Measurements from ENCODE around the gene KLHDC10.

DNA sequence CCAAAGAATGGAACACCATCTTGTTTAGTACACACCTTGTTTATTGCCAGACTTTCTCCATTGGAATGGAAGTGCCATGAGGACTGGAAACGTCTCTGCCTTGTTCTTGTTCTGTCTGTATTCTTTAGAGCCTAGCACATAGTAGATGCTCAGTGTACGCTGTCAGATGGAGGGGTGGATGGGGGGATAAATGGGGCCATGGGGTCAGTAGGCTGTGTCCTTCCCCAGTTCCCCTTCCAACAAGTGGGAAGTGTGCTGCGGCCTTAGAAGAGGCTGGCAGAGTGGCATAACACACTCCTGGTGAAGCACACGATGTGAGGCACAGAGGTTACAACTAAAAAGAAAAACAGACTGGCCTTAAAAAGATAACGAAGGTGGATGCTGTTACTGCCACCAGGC, 73.0 kb downstream of the KLHDC10 start:
- TF ChIP-seq, protein P1, sequence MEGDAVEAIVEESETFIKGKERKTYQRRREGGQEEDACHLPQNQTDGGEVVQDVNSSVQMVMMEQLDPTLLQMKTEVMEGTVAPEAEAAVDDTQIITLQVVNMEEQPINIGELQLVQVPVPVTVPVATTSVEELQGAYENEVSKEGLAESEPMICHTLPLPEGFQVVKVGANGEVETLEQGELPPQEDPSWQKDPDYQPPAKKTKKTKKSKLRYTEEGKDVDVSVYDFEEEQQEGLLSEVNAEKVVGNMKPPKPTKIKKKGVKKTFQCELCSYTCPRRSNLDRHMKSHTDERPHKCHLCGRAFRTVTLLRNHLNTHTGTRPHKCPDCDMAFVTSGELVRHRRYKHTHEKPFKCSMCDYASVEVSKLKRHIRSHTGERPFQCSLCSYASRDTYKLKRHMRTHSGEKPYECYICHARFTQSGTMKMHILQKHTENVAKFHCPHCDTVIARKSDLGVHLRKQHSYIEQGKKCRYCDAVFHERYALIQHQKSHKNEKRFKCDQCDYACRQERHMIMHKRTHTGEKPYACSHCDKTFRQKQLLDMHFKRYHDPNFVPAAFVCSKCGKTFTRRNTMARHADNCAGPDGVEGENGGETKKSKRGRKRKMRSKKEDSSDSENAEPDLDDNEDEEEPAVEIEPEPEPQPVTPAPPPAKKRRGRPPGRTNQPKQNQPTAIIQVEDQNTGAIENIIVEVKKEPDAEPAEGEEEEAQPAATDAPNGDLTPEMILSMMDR (IDR thresholded peaks at IDR 0.05; ENCODE audit: low read depth, low read length): no peak
- no peak for TF ChIP-seq EZH2phosphoT487 (IDR thresholded peaks at IDR 0.05; ENCODE audit: low read depth)
